ENCODE measurements around the gene LRFN2. TPM values are rescaled to one million over a fixed set of nuclear protein-coding genes. Genes with fewer than 3 reads are reported as not detected.

LRFN2 gene
- polyA plus RNA-seq, 3 donors = not detected

DNA sequence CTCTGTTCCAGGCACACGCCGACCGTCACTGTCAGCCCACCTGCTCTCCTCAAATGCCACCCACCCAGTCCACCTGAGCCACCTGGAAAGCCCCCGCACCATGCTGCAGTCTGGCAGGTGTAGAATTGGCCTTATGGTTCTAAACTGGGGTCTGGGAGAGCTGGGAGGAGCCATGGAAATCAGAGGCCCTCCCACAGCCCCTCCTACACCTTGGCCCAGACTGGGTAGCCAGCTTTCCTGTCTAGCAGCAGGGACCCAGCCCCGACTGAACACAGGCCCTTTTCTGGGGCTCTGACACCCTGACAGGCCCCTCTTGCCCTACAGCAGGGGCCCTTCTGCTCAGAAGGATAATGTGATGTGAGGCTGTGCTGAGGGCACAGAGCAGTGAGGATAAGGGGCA, 31.1 kb downstream of the LRFN2 start:
- no peaks in the 10 kb centered on the region for H3K27me3 ChIP-seq (ENCODE audit: control insufficient read depth in 2 of 2, insufficient read depth in 2 of 2, low read length in 2 of 2)

GRCh38 chr6:40555092-40555491, 32.1 kb downstream of the LRFN2 start:
- WGBS (ENCODE audit: insufficient coverage) = 90% methylated on average over 2 of the region's 8 CpGs
- Mint-ChIP-seq H3K4me1 (no peaks in the 10 kb centered on the region), H3K27ac (no peak overlapping the region), H3K4me3 (no peak overlapping the region), H3K36me3 (no peaks in the 10 kb centered on the region), H3K9me3 (no peaks in the 10 kb centered on the region), H3K27me3 (ENCODE audit: low read depth in 3 of 3) (peaks cover 2 to 8% (median 5%) of the 10 kb centered on the region in 3 donors)
- no peaks in the 10 kb centered on the region for H3K9me3 ChIP-seq (replicated peaks in 1 of 2; ENCODE audit: control insufficient read depth in 1 of 2, insufficient read depth in 1 of 2, low read length in 2 of 2)
- no peaks in the 10 kb centered on the region for H4K20me1 ChIP-seq (ENCODE audit: insufficient read depth, low read length)
- no peak overlapping the region for H3K4me2 ChIP-seq (replicated peaks; ENCODE audit: extremely low read depth, low read length, poor library complexity, severe bottlenecking)
- no peaks in the 10 kb centered on the region for H3K27me3 ChIP-seq (ENCODE audit: control insufficient read depth in 2 of 2, insufficient read depth in 2 of 2, low read length in 2 of 2)
- H3K79me2 ChIP-seq (ENCODE audit: insufficient read depth, low read length) = no peaks in the 10 kb centered on the region
- no peaks in the 10 kb centered on the region for H3K4me1 ChIP-seq (ENCODE audit: control insufficient read depth in 1 of 2, insufficient read depth in 2 of 2, low read length in 2 of 2)
- H3K9ac ChIP-seq (ENCODE audit: insufficient read depth, low read length, poor library complexity, severe bottlenecking) = no peak overlapping the region
- no peak overlapping the region for H3K27ac ChIP-seq (ENCODE audit: low read depth in 1 of 2, low read length in 2 of 2)
- H2AFZ ChIP-seq (ENCODE audit: insufficient read depth, low read depth, low read length, poor library complexity, severe bottlenecking) = no peak overlapping the region
- TF ChIP-seq, protein P1, sequence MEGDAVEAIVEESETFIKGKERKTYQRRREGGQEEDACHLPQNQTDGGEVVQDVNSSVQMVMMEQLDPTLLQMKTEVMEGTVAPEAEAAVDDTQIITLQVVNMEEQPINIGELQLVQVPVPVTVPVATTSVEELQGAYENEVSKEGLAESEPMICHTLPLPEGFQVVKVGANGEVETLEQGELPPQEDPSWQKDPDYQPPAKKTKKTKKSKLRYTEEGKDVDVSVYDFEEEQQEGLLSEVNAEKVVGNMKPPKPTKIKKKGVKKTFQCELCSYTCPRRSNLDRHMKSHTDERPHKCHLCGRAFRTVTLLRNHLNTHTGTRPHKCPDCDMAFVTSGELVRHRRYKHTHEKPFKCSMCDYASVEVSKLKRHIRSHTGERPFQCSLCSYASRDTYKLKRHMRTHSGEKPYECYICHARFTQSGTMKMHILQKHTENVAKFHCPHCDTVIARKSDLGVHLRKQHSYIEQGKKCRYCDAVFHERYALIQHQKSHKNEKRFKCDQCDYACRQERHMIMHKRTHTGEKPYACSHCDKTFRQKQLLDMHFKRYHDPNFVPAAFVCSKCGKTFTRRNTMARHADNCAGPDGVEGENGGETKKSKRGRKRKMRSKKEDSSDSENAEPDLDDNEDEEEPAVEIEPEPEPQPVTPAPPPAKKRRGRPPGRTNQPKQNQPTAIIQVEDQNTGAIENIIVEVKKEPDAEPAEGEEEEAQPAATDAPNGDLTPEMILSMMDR (IDR thresholded peaks at IDR 0.05) = no peak
- H3K36me3 ChIP-seq (replicated peaks in 1 of 2; ENCODE audit: control insufficient read depth in 1 of 2, insufficient read depth in 2 of 2, low read length in 2 of 2) = no peaks in the 10 kb centered on the region
- DNase-seq = no peak
- no peak overlapping the region for H3K4me3 ChIP-seq (replicated peaks in 1 of 3; ENCODE audit: low read depth in 2 of 3, low read length in 3 of 3)
- intact Hi-C loops (cut with micrococcal nuclease) = no loop called here

More for the DNA sequence above, 31.1 kb downstream of the LRFN2 start:
- H3K36me3 ChIP-seq (replicated peaks in 1 of 2; ENCODE audit: control insufficient read depth in 1 of 2, insufficient read depth in 2 of 2, low read length in 2 of 2) = no peaks in the 10 kb centered on the region
- no peaks in the 10 kb centered on the region for H3K4me1 ChIP-seq (ENCODE audit: control insufficient read depth in 1 of 2, insufficient read depth in 2 of 2, low read length in 2 of 2)
- H3K4me3 ChIP-seq (replicated peaks in 1 of 3; ENCODE audit: low read depth in 2 of 3, low read length in 3 of 3) = no peak overlapping the region
- Mint-ChIP-seq H3K27me3 (ENCODE audit: low read depth in 3 of 3) (peaks cover 2 to 8% (median 5%) of the 10 kb centered on the region in 3 donors), H3K4me1 (no peaks in the 10 kb centered on the region), H3K36me3 (no peaks in the 10 kb centered on the region), H3K4me3 (no peak overlapping the region), H3K27ac (no peak overlapping the region), H3K9me3 (no peaks in the 10 kb centered on the region)
- no peak overlapping the region for H3K4me2 ChIP-seq (replicated peaks; ENCODE audit: extremely low read depth, low read length, poor library complexity, severe bottlenecking)
- TF ChIP-seq, protein P1 (IDR thresholded peaks at IDR 0.05) = no peak
- H3K27ac ChIP-seq (ENCODE audit: low read depth in 1 of 2, low read length in 2 of 2) = no peak overlapping the region
- H4K20me1 ChIP-seq (ENCODE audit: insufficient read depth, low read length) = no peaks in the 10 kb centered on the region
- H3K9me3 ChIP-seq (replicated peaks in 1 of 2; ENCODE audit: control insufficient read depth in 1 of 2, insufficient read depth in 1 of 2, low read length in 2 of 2) = no peaks in the 10 kb centered on the region
- H3K9ac ChIP-seq (ENCODE audit: insufficient read depth, low read length, poor library complexity, severe bottlenecking) = no peak overlapping the region
- no peaks in the 10 kb centered on the region for H3K79me2 ChIP-seq (ENCODE audit: insufficient read depth, low read length)
- intact Hi-C loops (cut with micrococcal nuclease) = no loop called here
- no peak overlapping the region for H2AFZ ChIP-seq (ENCODE audit: insufficient read depth, low read depth, low read length, poor library complexity, severe bottlenecking)
- WGBS (ENCODE audit: insufficient coverage) = no CpG with 5 or more reads among the region's 5 CpGs
- DNase-seq = no peak

Measured in CD14-positive monocyte (primary cell).